Gastroesophageal sphincter (tissue), 3 donors: ENCODE measurements around the gene SAPCD1.

Source experiments
- POLR2A ChIP-seq, 2 donors: fragments of 450-650 bp; IDR thresholded peaks; one replicate each; pipeline ENCODE4 v1.6.1; 2017; ENCODE audit warnings: antibody characterized with exemption in 2 of 2, mild to moderate bottlenecking in 2 of 2, moderate library complexity in 1 of 2
- POLR2AphosphoS5 ChIP-seq: sonication (generic); formaldehyde crosslinking; IDR thresholded peaks from one replicate; pipeline ENCODE4 v1.6.1; 2017; ENCODE audit warnings: antibody characterized with exemption
- TF ChIP-seq, protein P1 (sequence below), 4 experiments: fragments of 200-600 bp in 2 of 4; fragments of 450-650 bp in 2 of 4; sonication (generic) in 1 of 4; IDR thresholded peaks; one replicate each; pipeline ENCODE4 v1.5.1; 2017 to 2019; ENCODE audit warnings: antibody characterized with exemption in 4 of 4, mild to moderate bottlenecking in 2 of 4, moderate library complexity in 2 of 4

- TF ChIP-seq, protein P1, sequence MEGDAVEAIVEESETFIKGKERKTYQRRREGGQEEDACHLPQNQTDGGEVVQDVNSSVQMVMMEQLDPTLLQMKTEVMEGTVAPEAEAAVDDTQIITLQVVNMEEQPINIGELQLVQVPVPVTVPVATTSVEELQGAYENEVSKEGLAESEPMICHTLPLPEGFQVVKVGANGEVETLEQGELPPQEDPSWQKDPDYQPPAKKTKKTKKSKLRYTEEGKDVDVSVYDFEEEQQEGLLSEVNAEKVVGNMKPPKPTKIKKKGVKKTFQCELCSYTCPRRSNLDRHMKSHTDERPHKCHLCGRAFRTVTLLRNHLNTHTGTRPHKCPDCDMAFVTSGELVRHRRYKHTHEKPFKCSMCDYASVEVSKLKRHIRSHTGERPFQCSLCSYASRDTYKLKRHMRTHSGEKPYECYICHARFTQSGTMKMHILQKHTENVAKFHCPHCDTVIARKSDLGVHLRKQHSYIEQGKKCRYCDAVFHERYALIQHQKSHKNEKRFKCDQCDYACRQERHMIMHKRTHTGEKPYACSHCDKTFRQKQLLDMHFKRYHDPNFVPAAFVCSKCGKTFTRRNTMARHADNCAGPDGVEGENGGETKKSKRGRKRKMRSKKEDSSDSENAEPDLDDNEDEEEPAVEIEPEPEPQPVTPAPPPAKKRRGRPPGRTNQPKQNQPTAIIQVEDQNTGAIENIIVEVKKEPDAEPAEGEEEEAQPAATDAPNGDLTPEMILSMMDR (IDR thresholded peaks at IDR 0.05) = peak in 3 of 4 experiments; percentile 19 to 55 (median 46)
- TF ChIP-seq POLR2A (IDR thresholded peaks at IDR 0.05) (no peak), POLR2AphosphoS5 (no peak)
Measured at GRCh38 chr6:31791324-31792089, 29.1 kb downstream of the SAPCD1 start.
